Tibial nerve (tissue), 4 donors: ENCODE data around the gene TENM4.

Experiments
- EP300 ChIP-seq, 2 donors: sonication (generic); formaldehyde crosslinking; IDR thresholded peaks; one replicate each; pipeline ENCODE4 v1.6.1; 2017; ENCODE audit warnings: antibody characterized with exemption in 2 of 2, mild to moderate bottlenecking in 1 of 2
- POLR2A ChIP-seq, 2 donors: fragments of 450-650 bp; IDR thresholded peaks; one replicate each; pipeline ENCODE4 v1.6.1; 2017; ENCODE audit warnings: antibody characterized with exemption in 2 of 2, mild to moderate bottlenecking in 2 of 2, moderate library complexity in 2 of 2
- TF ChIP-seq, protein P1 (sequence below), 5 experiments: fragments of 200-600 bp in 3 of 5; fragments of 450-650 bp in 2 of 5; sonication (generic) in 3 of 5; IDR thresholded peaks; one replicate each; pipeline ENCODE4 v1.5.1; 2016 to 2019; ENCODE audit warnings: antibody characterized with exemption in 5 of 5, mild to moderate bottlenecking in 3 of 5, moderate library complexity in 2 of 5

DNA sequence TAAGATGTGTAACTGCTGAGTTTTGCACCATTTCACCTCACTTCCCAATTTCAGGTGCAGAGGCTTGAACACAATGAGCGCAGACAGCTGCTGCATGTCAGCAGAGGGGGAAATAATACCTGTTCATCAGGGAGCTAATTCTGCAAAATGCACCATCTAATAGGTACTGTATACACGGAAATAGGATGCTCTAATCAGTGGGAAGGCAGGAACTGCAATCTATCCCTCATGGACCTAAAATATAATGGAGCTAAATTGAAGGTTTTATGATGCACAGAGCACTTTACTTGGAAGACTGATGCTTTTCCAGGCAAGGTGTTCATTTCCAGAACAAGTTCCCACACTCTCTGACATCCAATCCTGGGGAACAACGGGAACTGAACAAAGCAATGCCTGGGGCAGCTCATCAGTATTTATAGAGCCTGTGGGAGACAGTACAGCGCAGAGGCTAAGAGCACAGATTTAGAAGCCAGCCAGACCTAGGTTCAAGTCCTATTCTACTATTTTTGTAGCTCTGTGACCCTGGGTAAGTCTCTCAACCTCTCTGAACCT, 78.5 kb downstream of the TENM4 start:
- TF ChIP-seq, protein P1, sequence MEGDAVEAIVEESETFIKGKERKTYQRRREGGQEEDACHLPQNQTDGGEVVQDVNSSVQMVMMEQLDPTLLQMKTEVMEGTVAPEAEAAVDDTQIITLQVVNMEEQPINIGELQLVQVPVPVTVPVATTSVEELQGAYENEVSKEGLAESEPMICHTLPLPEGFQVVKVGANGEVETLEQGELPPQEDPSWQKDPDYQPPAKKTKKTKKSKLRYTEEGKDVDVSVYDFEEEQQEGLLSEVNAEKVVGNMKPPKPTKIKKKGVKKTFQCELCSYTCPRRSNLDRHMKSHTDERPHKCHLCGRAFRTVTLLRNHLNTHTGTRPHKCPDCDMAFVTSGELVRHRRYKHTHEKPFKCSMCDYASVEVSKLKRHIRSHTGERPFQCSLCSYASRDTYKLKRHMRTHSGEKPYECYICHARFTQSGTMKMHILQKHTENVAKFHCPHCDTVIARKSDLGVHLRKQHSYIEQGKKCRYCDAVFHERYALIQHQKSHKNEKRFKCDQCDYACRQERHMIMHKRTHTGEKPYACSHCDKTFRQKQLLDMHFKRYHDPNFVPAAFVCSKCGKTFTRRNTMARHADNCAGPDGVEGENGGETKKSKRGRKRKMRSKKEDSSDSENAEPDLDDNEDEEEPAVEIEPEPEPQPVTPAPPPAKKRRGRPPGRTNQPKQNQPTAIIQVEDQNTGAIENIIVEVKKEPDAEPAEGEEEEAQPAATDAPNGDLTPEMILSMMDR (IDR thresholded peaks at IDR 0.05): no peak
- no peak for TF ChIP-seq POLR2A (IDR thresholded peaks at IDR 0.05)
- no peak for TF ChIP-seq EP300 (IDR thresholded peaks at IDR 0.05)
